Stimulated activated CD8-positive, alpha-beta memory T cell treated with anti-CD3 and anti-CD28 coated beads, Interleukin-4, amount 100 ng/mL, for 24 hours (primary cell): ENCODE data around the gene PLIN3.
"Not testable (repeated sequence)": the region's sequence is repeated elsewhere in the genome, so short reads cannot be mapped to it uniquely, and the experiment has no call there.

Experiments used
- DNase-seq: peaks from one replicate; pipeline ENCODE4 v3.0.0-alpha.2; 2020; ENCODE audit warnings: low read depth

Gene PLIN3

GRCh38 chr19:4889034-4889815 is 21.8 kb upstream of the PLIN3 start:
- no peak for DNase-seq

GRCh38 chr19:4887803-4888202 is 20.3 kb upstream of the PLIN3 start:
- not testable (repeated sequence) for DNase-seq

- not testable (repeated sequence) for DNase-seq
Observed at GRCh38 chr19:4884993-4885392, 17.5 kb upstream of the PLIN3 start.

- DNase-seq = not testable (repeated sequence)
Observed at GRCh38 chr19:4882874-4883273, 15.4 kb upstream of the PLIN3 start.

- DNase-seq = no peak
Observed at GRCh38 chr19:4879041-4879440, 11.6 kb upstream of the PLIN3 start.

GRCh38 chr19:4878491-4878968 is 11.1 kb upstream of the PLIN3 start:
- no peak for DNase-seq

- DNase-seq = no peak
Observed at GRCh38 chr19:4877753-4878490, 10.5 kb upstream of the PLIN3 start.

GRCh38 chr19:4873930-4874329 is 6.5 kb upstream of the PLIN3 start:
- DNase-seq = no peak

GRCh38 chr19:4871711-4872110 is 4.2 kb upstream of the PLIN3 start:
- DNase-seq = no peak

GRCh38 chr19:4870025-4870700 is 2.7 kb upstream of the PLIN3 start:
- no peak for DNase-seq

GRCh38 chr19:4868286-4868834 is 893 bp upstream of the PLIN3 start:
- DNase-seq = no peak

- no peak for DNase-seq
Observed at GRCh38 chr19:4866595-4867424, 657 bp downstream of the PLIN3 start.

GRCh38 chr19:4861147-4861546 is 6.3 kb downstream of the PLIN3 start:
- no peak for DNase-seq

GRCh38 chr19:4859697-4860096 is 7.8 kb downstream of the PLIN3 start:
- no peak for DNase-seq

- not testable (repeated sequence) for DNase-seq
Observed at GRCh38 chr19:4856468-4856867, 11.0 kb downstream of the PLIN3 start.

GRCh38 chr19:4853506-4853905 is 14.0 kb downstream of the PLIN3 start:
- not testable (repeated sequence) for DNase-seq

GRCh38 chr19:4852484-4852883 is 15.0 kb downstream of the PLIN3 start:
- DNase-seq = no peak

GRCh38 chr19:4851551-4852290 is 15.7 kb downstream of the PLIN3 start:
- DNase-seq = peak; percentile 69

GRCh38 chr19:4849019-4849418 is 18.4 kb downstream of the PLIN3 start:
- no peak for DNase-seq

- no peak for DNase-seq
Observed at GRCh38 chr19:4847190-4847973, 20.1 kb downstream of the PLIN3 start.
